HG02588 (cell line): ENCODE results near the gene STX12.
A peak's percentile ranks its signal among the peaks of the same experiment; 100 is the strongest.

ENCODE experiments used
- ATAC-seq: cut with Tn5 transposase; IDR thresholded peaks from one replicate; pipeline ENCODE4 v1.9.1; 2021; ENCODE audit warnings: mild to moderate bottlenecking, moderate library complexity; ENCODE audit not compliant: unreplicated experiment

STX12 gene

GRCh38 chr1:27772932-27773825, at the start of gene STX12:
TSS of gene STX12 (plus strand) at chr1:27773219. CDS start at chr1:27773308, 89 bp downstream.
- peak; percentile 92 for ATAC-seq

GRCh38 chr1:27724961-27725373, 48.1 kb upstream of the STX12 start:
- ATAC-seq: no peak

GRCh38 chr1:27725374-27726172, 47.4 kb upstream of the STX12 start, which contains the start of gene FAM76A:
TSS of gene FAM76A (plus strand) at chr1:27725961. CDS start at chr1:27726081, 120 bp downstream.
- peak; percentile 90 for ATAC-seq

DNA sequence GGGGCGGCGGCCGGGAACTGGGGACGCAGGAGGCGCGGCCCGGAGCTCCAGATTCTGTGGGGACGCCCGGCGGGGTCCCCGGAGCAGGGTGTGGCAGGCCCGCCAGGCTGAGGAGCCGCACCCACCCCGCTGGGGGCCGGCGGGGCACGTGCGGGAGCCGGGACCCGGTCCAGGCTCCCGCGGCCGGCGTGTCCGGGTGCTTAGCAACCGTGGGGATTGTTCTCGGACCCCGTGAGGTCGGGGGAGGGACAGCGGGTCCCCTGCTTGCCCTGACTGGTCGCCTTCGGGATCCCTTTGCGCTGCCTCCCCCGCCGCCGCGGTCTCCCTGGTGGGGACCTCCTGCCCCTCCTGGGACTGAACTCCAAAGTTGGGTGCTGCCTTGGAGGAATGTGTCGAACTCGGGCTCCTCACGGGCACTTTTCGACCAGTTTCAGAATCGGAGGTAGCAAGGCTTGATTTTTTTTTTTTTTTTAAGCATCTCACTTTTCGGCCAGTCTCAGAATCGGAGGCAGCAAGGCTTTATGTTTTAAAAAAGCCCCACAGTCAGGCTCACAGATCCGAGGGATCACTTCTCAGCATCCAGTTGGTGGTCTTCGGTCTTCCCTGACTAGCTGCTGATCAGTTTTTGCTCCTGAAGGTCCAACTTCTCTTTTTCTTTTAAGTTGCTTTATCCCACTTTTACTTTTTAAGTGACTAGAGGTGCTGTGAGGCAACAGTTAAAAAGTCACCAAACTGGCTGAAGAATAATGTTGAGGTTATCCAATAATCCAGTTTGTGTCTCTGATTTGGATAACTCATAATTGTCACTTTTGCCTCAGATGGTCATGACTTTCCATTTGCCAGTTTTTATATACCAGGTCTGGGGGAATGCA, 46.6 kb upstream of the STX12 start:
- peak; percentile 23 for ATAC-seq

DNA sequence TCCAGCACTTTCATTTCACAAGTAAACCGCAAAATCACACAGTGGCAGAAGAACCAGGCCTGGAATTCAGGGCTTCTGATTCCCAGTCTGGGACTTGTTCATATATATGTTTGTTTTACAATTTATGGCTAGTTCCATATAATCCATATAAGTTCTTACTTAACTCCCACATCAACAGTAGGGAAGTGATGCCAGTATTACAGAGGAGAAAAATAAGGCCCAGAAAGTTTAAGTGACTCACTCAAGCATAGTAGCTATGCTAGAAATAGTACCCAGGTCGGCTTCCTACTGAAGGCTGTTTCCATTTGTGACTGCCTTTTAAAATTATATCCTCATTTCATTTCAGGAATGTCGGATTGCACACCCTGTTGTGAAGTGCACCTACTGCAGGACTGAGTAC, 45.9 kb upstream of the STX12 start:
- no peak for ATAC-seq

DNA sequence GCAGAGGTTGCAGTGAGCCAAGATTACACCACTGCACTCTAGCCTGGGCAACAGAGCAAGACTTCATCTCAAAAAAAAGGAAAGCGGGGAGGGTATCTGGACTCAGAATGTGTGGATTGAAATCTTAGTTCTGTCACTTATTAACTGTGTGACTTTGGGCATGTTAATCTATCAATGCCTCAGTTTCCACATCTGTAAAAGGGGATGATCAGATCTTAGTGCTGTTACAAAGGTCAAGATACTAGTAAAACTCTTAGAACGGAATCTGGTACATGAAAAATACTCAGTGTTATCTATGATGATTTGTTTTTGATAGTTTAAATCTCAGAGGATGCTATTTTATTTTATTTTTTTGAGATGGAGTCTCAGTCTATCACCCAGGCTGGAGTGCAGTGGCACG, 36.8 kb upstream of the STX12 start:
- ATAC-seq: no peak

DNA sequence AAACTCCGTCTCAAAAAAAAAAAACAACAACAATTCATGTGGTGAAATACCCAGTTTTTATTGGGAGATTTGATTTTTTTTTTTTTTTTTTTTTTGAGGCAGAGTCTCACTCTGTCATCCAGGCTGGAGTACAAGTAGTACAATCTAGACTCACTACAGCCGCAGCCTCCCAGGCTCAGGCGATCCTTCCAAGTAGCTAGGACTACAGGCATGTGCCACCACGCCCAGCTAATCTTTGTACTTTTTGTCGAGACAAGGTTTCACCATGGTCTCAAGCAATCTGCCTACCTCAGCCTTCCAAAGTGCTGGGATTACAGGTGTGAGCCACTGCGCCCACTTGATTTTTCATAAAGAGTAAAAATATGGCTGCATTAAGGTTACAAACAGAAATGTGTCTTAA, 31.9 kb upstream of the STX12 start:
- ATAC-seq: no peak

GRCh38 chr1:27744556-27744955, 28.5 kb upstream of the STX12 start:
- ATAC-seq: no peak

- ATAC-seq: no peak
Measured at GRCh38 chr1:27745466-27745865, 27.6 kb upstream of the STX12 start.

DNA sequence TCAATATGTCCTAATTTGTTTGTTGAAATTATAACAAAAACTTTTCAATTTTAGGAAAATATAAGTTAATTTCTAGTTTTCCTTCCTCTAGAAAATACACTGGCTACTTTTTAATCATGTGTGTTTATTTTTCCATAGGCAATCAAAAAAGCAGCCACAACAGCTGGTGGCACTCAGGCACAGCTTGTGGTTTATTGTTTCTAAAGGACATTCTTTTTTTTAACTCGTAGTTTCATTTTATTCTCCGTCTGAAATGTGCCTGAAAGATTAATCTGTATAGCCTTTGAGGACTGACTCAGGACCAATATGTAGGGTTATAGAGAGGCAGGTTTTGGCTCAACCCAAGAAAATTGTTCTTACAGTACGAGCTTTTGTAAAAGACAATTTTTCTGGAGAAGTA, 20.7 kb upstream of the STX12 start:
- ATAC-seq: no peak

DNA sequence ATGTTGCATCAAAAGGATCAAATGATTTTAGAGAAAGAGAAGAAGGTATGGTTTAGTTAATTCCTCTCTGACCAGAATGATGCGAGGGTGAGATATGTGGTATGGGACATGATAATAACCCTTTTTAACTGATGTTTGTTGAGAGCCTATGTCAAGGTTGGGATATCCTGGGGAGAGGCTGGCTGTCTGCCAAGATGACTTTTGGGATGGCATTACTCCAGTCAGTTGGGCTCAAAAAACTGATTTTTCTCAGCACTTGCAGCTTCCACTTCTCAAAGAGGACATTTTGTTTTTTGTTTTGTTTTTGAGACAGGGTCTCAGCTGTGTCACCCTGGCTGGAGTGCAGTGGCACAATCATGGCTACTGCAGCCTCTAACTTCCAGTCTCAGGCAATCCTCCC, 17.7 kb upstream of the STX12 start:
- ATAC-seq: no peak

DNA sequence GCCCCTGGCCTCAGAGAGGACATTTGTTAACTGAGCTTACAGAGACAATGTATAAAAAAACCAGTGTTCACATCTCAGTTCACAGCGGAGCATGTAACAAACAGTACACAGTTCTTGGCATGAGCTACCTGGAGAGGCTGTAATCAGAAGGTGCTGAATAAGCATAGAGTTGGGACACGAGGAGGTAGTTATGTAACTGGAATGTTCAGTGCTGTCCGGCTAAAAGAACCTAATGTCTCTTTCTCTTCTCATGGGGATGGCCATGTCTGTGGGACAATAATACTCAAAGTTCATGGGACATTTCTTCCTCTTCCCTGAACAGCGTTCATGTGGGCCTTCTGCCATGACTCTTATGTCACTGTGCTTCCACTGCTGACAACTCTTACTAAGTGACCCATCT, 17.2 kb upstream of the STX12 start:
- ATAC-seq: no peak

GRCh38 chr1:27759236-27759635, 13.8 kb upstream of the STX12 start:
- ATAC-seq: no peak

DNA sequence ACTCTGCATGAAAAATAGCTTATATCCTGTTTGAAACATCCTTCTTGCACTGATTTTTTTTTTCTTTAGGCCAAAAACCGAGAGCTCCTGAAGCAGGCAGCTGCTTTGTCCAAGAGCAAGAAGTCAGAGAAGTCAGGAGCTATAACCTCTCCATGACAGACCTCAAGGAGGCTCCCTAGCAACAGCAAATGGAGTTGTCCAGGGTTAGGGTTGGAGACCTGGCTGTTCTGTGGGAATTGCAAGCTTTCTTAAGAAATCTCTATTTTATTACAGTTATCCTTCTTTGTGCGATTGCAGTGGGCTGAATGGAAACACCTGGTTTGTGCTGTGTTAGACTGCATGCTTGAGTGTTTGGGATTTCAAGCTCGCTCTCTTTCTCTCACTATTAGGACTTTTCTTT, 12.6 kb upstream of the STX12 start:
- no peak for ATAC-seq

GRCh38 chr1:27762033-27762432, 11.0 kb upstream of the STX12 start:
- no peak for ATAC-seq

- no peak for ATAC-seq
Measured at GRCh38 chr1:27763358-27763757, 9.7 kb upstream of the STX12 start.

GRCh38 chr1:27770293-27770830, 2.7 kb upstream of the STX12 start:
- no peak for ATAC-seq

DNA sequence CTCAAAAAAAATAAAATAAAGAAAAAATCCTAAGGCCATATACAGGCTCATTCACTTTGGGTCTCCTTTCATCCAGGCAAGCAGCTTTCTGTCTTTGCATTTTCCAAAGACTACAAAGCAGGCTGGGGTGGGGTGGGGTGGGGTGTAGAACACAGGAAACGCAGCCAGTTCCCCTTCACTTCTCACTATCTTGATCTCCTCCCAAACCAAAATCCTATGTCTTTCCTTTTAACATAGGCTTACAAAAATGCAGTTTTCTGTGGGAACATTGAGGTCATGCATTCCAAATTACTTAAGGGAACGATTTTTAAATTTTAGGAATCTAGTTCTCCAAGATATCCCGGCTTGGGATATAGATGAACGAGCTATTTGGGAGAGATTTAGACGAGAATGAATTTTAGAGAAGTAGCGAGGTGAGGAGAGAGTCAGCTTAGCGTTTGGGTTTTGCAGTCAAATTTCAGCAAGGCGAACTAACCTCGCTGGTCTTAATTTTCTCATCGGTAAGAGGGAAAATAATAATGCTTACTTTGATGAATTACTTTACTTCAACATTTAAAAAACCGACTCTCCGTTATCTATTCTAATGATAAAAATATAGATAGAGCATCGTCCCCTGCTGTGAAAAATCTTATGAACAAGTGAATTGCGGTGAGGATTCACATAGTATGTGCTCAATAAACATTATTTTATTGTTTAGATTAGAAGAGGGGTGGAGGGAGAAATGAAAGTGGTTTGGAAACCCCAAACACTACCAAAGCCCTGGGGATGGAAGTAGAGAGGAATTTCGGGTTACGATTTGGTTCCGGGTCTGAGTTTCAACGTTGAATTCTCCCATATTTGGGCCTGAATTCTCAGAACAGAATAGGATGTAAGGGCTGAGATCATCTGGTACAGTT, 735 bp upstream of the STX12 start:
- ATAC-seq: no peak

DNA sequence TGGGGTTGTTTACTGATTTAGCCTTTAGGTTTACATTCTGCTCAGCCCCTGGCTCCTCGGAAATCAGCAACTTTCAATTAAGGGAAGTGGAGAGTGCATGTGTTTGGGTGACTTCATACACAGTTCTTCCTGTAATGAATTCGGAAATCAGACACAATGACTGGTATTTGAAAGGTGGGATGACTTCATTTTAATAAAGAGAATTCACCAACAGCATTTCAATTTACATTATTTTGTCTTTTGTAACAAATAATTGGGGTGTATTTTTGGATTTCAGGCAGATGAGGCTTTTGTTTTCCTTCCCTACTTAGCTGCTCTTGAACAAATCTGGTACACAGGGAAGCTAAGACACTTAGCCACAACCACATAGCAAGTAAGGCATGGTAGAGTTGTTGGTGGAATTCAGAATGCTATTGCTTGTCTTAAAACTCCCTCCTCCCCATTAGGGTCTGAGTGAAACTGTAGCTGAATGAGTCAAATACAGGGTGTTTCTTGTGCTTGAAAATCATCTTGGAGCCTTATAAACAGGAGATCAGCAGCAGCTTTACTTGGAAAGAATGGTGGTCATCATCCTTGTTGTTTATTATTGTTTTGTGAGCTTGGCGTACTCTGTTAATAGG, 917 bp downstream of the STX12 start:
- ATAC-seq: peak; percentile 3
